Heart left ventricle (tissue), 16 donors: ENCODE measurements around the gene OR10C1. TPM values are rescaled to one million over a fixed set of nuclear protein-coding genes. Genes with fewer than 3 reads are reported as not detected.

Experiments
- ATAC-seq, 4 donors: fragments of 200-7000 bp; cut with Tn5 transposase; one replicate each; pipeline ENCODE4 v1.9.1; 2020 to 2022; ENCODE audit warnings: moderate library complexity in 4 of 4, mild to moderate bottlenecking in 3 of 4, moderate number of reproducible peaks in 1 of 4
- DNase-seq, 5 donors: peaks; one replicate each; pipeline ENCODE4 v3.0.0-alpha.2; 2020
- H3K27ac ChIP-seq, 12 donors: fragments of 200-600 bp; sonication (generic) in 4 of 12; one replicate each; pipeline versions ENCODE4 v1.5.0 to v1.8.0; 2016 to 2022; ENCODE audit warnings: mild to moderate bottlenecking in 2 of 12
- H3K27me3 ChIP-seq, 9 donors: fragments of 200-600 bp; sonication (generic) in 2 of 9; one replicate each; pipeline versions ENCODE4 v1.5.1 to v1.8.0; 2016 to 2022; ENCODE audit warnings: mild to moderate bottlenecking in 3 of 9
- H3K36me3 ChIP-seq, 9 donors: fragments of 200-600 bp; sonication (generic) in 2 of 9; one replicate each; pipeline versions ENCODE4 v1.5.0 to v1.8.0; 2018 to 2022; ENCODE audit warnings: mild to moderate bottlenecking in 2 of 9
- H3K4me1 ChIP-seq, 12 donors: fragments of 200-600 bp; sonication (generic) in 4 of 12; one replicate each; pipeline versions ENCODE4 v1.5.0 to v1.8.0; 2016 to 2022; ENCODE audit warnings: mild to moderate bottlenecking in 3 of 12
- H3K4me3 ChIP-seq, 12 donors: fragments of 200-600 bp; sonication (generic) in 4 of 12; one replicate each; pipeline versions ENCODE4 v1.5.0 to v1.8.0; 2017 to 2022; ENCODE audit warnings: mild to moderate bottlenecking in 9 of 12, moderate library complexity in 4 of 12
- H3K9me3 ChIP-seq, 12 donors: fragments of 200-600 bp; sonication (generic) in 4 of 12; one replicate each; pipeline versions ENCODE4 v1.5.0 to v1.8.0; 2016 to 2022; ENCODE audit warnings: mild to moderate bottlenecking in 1 of 12
- CTCF ChIP-seq, 12 donors: fragments of 200-600 bp; sonication (generic) in 4 of 12; IDR thresholded peaks; one replicate each; pipeline versions ENCODE4 v1.5.0 to v1.8.0; 2018 to 2022; ENCODE audit warnings: antibody characterized with exemption in 12 of 12, mild to moderate bottlenecking in 5 of 12
- POLR2A ChIP-seq, 2 donors: fragments of 450-650 bp; IDR thresholded peaks; one replicate each; pipeline ENCODE4 v1.6.1; 2017; ENCODE audit warnings: antibody characterized with exemption in 2 of 2, mild to moderate bottlenecking in 2 of 2, moderate library complexity in 2 of 2
- WGBS, 4 donors: extraction: QIAGEN DNeasy Blood & Tissue Kit in 2 of 4; methylation state at CpG; one replicate each; pipeline versions ENCODE4 v1.1.5 to v1.1.7; 2013 to 2018; 5-methylcytosine and 5-hydroxymethylcytosine counted together
- intact Hi-C, 10 donors: fragments of 100-400 bp; cut with DNase I; formaldehyde crosslinking; loops; one replicate each; pipeline versions ENCODE4 v1.11.1 to v1.14.2; 2022
- polyA plus RNA-seq, 2 donors: library from polyadenylated mRNA; stranded (reverse); fragments of 200-250 nt; gene quantifications; one replicate each; pipeline ENCODE4 v1.2.3, GENCODE V29; 2013
- total RNA-seq, 9 donors: library from RNA; depleted of rRNA in 2 of 9; stranded (reverse); fragments of >200 nt in 2 of 9; fragmentation: NEBNext Ultra II Directional in 3 of 9; extraction: Animal tissue kit (Norgen Biotek cat#: 25700) in 3 of 9; gene quantifications; one replicate each; pipeline versions ENCODE4 v1.1.0 to v1.2.4, GENCODE V29; 2016 to 2023
- donor health status: ischemic (EF 13 %, LVEDD 7.1; RV severe dilation, severe dysfunction).
- donor health status: healthy with polysubstance abuse.
- donor health status: DM: no; HTN: yes; CAD: no.
- donor health status: DM: no; HTN: no; CAD: no.
- donor health status: ischemic (EF 25% LVEDD 6.9; RV normal size, moderate dysfunction).
- donor health status: ischemic (EF 25% LVEDD 5.7; RV mildly dilated, moderate dysfunction).
- donor health status: healthy.
- donor health status: DM: yes; HTN: yes; CAD: no.
- donor health status: ischemic (EF 35%, LVEDD 5.7; RV mildly dilated, moderate dysfunction).
- donor health status: nonischemic (EF 11% LVEDD 7.7; RV severe dilation, severe dysfunction).
- donor health status: DM: yes; HTN: yes; CAD: no.
- donor health status: PGD.
- donor health status: ischemic (EF 29% LVEDD 5.4; RV normal size, mild dysfunction).
- donor health status: nonischemic (EF 23%, LVEDD 6.1; RV moderate dilation, normal function).

Gene OR10C1
- total and polyA plus RNA-seq, 11 donors, result not detected

GRCh38 chr6:29447670-29448069 lies 8.6 kb downstream of the OR10C1 start:
- Histone ChIP-seq H3K4me1 (no peaks in the 10 kb centered on the region), H3K36me3 (no peaks in the 10 kb centered on the region), H3K4me3 (no peak overlapping the region), H3K9me3 (peaks cover 0 to 2% (median 0%) of the 10 kb centered on the region in 12 donors), H3K27ac (no peak overlapping the region), H3K27me3 (peaks cover 0 to 30% (median 0%) of the 10 kb centered on the region in 9 donors)
- ATAC-seq (no peak), DNase-seq (no peak)
- 86 to 97% (median 87%) methylated on average over 1 of the region's 1 CpG for WGBS, 4 donors
- TF ChIP-seq POLR2A (IDR thresholded peaks at IDR 0.05), result no peak
- TF ChIP-seq CTCF (IDR thresholded peaks at IDR 0.05), result no peak
- intact Hi-C loops, result no loop called here

GRCh38 chr6:29451471-29452193 lies 12.5 kb downstream of the OR10C1 start:
- no peak overlapping the region for H3K27ac ChIP-seq
- no peak for ATAC-seq
- H3K27me3 ChIP-seq, result peaks cover 0 to 23% (median 0%) of the 10 kb centered on the region in 9 donors
- H3K4me1 ChIP-seq, result no peaks in the 10 kb centered on the region
- H3K4me3 ChIP-seq, result no peak overlapping the region
- peaks cover 0 to 2% (median 0%) of the 10 kb centered on the region in 12 donors for H3K9me3 ChIP-seq
- DNase-seq, result no peak
- intact Hi-C loops, result no loop called here
- H3K36me3 ChIP-seq, result no peaks in the 10 kb centered on the region
- 71 to 76% (median 74%) methylated on average over 3 of the region's 3 CpGs for WGBS, 4 donors
- TF ChIP-seq POLR2A (IDR thresholded peaks at IDR 0.05) (no peak), CTCF (IDR thresholded peaks at IDR 0.05) (no peak)

- H3K27ac ChIP-seq, result no peak within 1 kb of the TSS
- TF ChIP-seq POLR2A (IDR thresholded peaks at IDR 0.05) (no peak), CTCF (IDR thresholded peaks at IDR 0.05) (no peak)
- H3K36me3 ChIP-seq, result no peaks in the 10 kb centered on the region
- intact Hi-C loops, result no loop called here
- peaks cover 0 to 1% (median 0%) of the 10 kb centered on the region in 12 donors for H3K9me3 ChIP-seq
- 45 to 66% (median 59%) methylated on average over 2 of the region's 2 CpGs for WGBS, 4 donors
- ATAC-seq (no peak), DNase-seq (no peak)
- no peak within 1 kb of the TSS for H3K4me3 ChIP-seq
- peaks cover 0 to under 1% (median 0%) of the 10 kb centered on the region in 9 donors for H3K27me3 ChIP-seq
- no peaks in the 10 kb centered on the region for H3K4me1 ChIP-seq
These were observed 17.9 kb downstream of the OR10C1 start, which contains the start of the genes OR11A1 and OR2H1 for GRCh38 chr6:29456971-29457370. OR11A1 (minus strand) TSS chr6:29457071; CDS start chr6:29427641, 29,430 bp downstream. OR2H1 (plus strand) TSS chr6:29457155; CDS start chr6:29461770, 4,615 bp downstream.

GRCh38 chr6:29461021-29461814 lies 22.1 kb downstream of the OR10C1 start:
- Histone ChIP-seq H3K36me3 (no peaks in the 10 kb centered on the region), H3K9me3 (no peaks in the 10 kb centered on the region), H3K4me3 (no peak overlapping the region), H3K27ac (no peak overlapping the region), H3K27me3 (peaks cover 0 to 5% (median 0%) of the 10 kb centered on the region in 9 donors), H3K4me1 (no peaks in the 10 kb centered on the region)
- WGBS, 4 donors, result 73 to 87% (median 77%) methylated on average over 5 of the region's 5 CpGs
- intact Hi-C loops, result no loop called here
- ATAC-seq, result no peak
- TF ChIP-seq POLR2A (IDR thresholded peaks at IDR 0.05) (no peak), CTCF (IDR thresholded peaks at IDR 0.05) (no peak)
- DNase-seq, result no peak
